Osteocyte (in vitro differentiated cells): ENCODE results near the gene POU1F1. TPM values are rescaled to one million over a fixed set of nuclear protein-coding genes. Genes with fewer than 3 reads are reported as not detected.
A peak's percentile ranks its signal among the peaks of the same experiment; 100 is the strongest.

Experiments used
- DNase-seq: peaks from one replicate; pipeline ENCODE4 v3.0.0; 2021; ENCODE audit warnings: mixed read lengths; ENCODE audit not compliant: unreplicated experiment; ENCODE audit errors: extremely low spot score
- H3K27ac Mint-ChIP-seq: one replicate; pipeline ENCODE4 v1.8.0; 2021; ENCODE audit warnings: mild to moderate bottlenecking, mixed read lengths; ENCODE audit not compliant: unreplicated experiment
- H3K27me3 Mint-ChIP-seq: one replicate; pipeline ENCODE4 v1.8.0; 2021; ENCODE audit warnings: mixed read lengths; ENCODE audit not compliant: unreplicated experiment
- H3K36me3 Mint-ChIP-seq: one replicate; pipeline ENCODE4 v1.8.0; 2021; ENCODE audit warnings: mixed read lengths; ENCODE audit not compliant: unreplicated experiment
- H3K4me1 Mint-ChIP-seq: one replicate; pipeline ENCODE4 v1.8.0; 2021; ENCODE audit warnings: mixed read lengths; ENCODE audit not compliant: unreplicated experiment
- H3K4me3 Mint-ChIP-seq: one replicate; pipeline ENCODE4 v1.8.0; 2021; ENCODE audit warnings: mild to moderate bottlenecking, moderate library complexity, mixed read lengths; ENCODE audit not compliant: unreplicated experiment
- H3K9me3 Mint-ChIP-seq: one replicate; pipeline ENCODE4 v1.8.0; 2021; ENCODE audit warnings: mixed read lengths; ENCODE audit not compliant: unreplicated experiment
- total RNA-seq: library from RNA; stranded (reverse); gene quantifications from 2 replicates; pipeline ENCODE4 v1.2.1, GENCODE V29; 2021
- TF ChIP-seq, protein P1 (sequence below): fragments of 200-600 bp; sonication (generic); IDR thresholded peaks from 2 replicates; pipeline ENCODE4 v1.5.0; 2021; ENCODE audit warnings: antibody characterized with exemption, mild to moderate bottlenecking, moderate library complexity

The POU1F1 gene
- total RNA-seq, 1 donor from 2014 or later: not detected

- no peak overlapping the region for H3K4me3 Mint-ChIP-seq
- H3K9me3 Mint-ChIP-seq: no peaks in the 10 kb centered on the region
- DNase-seq: no peak
- H3K27me3 Mint-ChIP-seq: peaks cover 54% of the 10 kb centered on the region
- H3K4me1 Mint-ChIP-seq: no peaks in the 10 kb centered on the region
- H3K36me3 Mint-ChIP-seq: no peaks in the 10 kb centered on the region
- TF ChIP-seq, protein P1, sequence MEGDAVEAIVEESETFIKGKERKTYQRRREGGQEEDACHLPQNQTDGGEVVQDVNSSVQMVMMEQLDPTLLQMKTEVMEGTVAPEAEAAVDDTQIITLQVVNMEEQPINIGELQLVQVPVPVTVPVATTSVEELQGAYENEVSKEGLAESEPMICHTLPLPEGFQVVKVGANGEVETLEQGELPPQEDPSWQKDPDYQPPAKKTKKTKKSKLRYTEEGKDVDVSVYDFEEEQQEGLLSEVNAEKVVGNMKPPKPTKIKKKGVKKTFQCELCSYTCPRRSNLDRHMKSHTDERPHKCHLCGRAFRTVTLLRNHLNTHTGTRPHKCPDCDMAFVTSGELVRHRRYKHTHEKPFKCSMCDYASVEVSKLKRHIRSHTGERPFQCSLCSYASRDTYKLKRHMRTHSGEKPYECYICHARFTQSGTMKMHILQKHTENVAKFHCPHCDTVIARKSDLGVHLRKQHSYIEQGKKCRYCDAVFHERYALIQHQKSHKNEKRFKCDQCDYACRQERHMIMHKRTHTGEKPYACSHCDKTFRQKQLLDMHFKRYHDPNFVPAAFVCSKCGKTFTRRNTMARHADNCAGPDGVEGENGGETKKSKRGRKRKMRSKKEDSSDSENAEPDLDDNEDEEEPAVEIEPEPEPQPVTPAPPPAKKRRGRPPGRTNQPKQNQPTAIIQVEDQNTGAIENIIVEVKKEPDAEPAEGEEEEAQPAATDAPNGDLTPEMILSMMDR: peak; percentile 77
- no peak overlapping the region for H3K27ac Mint-ChIP-seq
These were observed 21.8 kb upstream of the POU1F1 start for GRCh38 chr3:87298111-87298718.

GRCh38 chr3:87288446-87288845 lies 12.1 kb upstream of the POU1F1 start:
- Mint-ChIP-seq H3K4me1 (no peaks in the 10 kb centered on the region), H3K27me3 (peaks cover 11% of the 10 kb centered on the region), H3K4me3 (no peak overlapping the region), H3K27ac (no peak overlapping the region), H3K9me3 (peaks cover 7% of the 10 kb centered on the region), H3K36me3 (no peaks in the 10 kb centered on the region)
- TF ChIP-seq, protein P1: no peak
- DNase-seq: no peak

- TF ChIP-seq, protein P1: no peak
- no peak overlapping the region for H3K27ac Mint-ChIP-seq
- H3K9me3 Mint-ChIP-seq: peaks cover 7% of the 10 kb centered on the region
- H3K4me3 Mint-ChIP-seq: no peak overlapping the region
- H3K27me3 Mint-ChIP-seq: peaks cover 5% of the 10 kb centered on the region
- no peak for DNase-seq
- no peaks in the 10 kb centered on the region for H3K4me1 Mint-ChIP-seq
- no peaks in the 10 kb centered on the region for H3K36me3 Mint-ChIP-seq
These were observed 10.6 kb upstream of the POU1F1 start for GRCh38 chr3:87287011-87287410.

DNA sequence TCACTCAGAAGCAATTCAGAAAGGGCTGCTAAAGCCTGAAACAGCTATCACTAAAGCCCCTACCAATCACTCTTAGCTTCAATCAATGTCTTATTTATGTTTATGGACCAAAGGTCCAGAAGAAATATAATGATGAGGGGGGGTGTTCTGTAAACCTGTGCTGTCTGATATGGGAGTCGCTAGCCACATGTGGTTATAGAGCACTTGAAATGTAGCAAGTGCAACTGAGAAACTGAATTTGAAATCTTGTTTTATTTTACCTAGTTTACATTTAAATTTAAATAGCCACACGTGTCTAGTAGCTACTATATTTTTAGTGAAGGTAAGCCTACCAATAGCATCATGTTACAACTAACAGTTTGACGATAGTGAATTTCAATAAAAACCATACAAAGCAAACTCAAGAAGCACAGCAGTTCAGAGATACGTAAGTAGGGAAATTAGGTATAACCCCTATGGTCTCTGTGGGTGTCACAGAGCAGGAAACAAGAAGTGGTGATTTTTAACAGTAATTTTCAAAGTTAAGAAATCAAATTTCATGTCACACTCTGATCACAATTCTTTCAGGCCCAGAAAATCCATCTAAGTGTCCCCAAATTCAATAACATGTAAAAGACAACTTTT lies 3.6 kb downstream of the POU1F1 start:
- Mint-ChIP-seq H3K4me1 (peaks cover 8% of the 10 kb centered on the region), H3K4me3 (no peak overlapping the region), H3K36me3 (no peaks in the 10 kb centered on the region), H3K9me3 (no peaks in the 10 kb centered on the region), H3K27ac (no peak overlapping the region), H3K27me3 (peaks cover 5% of the 10 kb centered on the region)
- TF ChIP-seq, protein P1: no peak
- DNase-seq: no peak

GRCh38 chr3:87270908-87271700 lies 5.3 kb downstream of the POU1F1 start:
- Mint-ChIP-seq H3K36me3 (no peaks in the 10 kb centered on the region), H3K27ac (no peak overlapping the region), H3K27me3 (peaks cover 1% of the 10 kb centered on the region), H3K4me1 (peaks cover 8% of the 10 kb centered on the region), H3K9me3 (no peaks in the 10 kb centered on the region), H3K4me3 (no peak overlapping the region)
- DNase-seq: no peak
- TF ChIP-seq, protein P1: no peak
